ENCODE measurements around the gene ADAM15.

GRCh38 chr1:155091071-155092051 lies 40.2 kb downstream of the ADAM15 start:
- TF ChIP-seq, protein P1, sequence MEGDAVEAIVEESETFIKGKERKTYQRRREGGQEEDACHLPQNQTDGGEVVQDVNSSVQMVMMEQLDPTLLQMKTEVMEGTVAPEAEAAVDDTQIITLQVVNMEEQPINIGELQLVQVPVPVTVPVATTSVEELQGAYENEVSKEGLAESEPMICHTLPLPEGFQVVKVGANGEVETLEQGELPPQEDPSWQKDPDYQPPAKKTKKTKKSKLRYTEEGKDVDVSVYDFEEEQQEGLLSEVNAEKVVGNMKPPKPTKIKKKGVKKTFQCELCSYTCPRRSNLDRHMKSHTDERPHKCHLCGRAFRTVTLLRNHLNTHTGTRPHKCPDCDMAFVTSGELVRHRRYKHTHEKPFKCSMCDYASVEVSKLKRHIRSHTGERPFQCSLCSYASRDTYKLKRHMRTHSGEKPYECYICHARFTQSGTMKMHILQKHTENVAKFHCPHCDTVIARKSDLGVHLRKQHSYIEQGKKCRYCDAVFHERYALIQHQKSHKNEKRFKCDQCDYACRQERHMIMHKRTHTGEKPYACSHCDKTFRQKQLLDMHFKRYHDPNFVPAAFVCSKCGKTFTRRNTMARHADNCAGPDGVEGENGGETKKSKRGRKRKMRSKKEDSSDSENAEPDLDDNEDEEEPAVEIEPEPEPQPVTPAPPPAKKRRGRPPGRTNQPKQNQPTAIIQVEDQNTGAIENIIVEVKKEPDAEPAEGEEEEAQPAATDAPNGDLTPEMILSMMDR (IDR thresholded peaks at IDR 0.05; ENCODE audit: extremely low read depth in 1 of 2, insufficient read depth in 1 of 2, low read depth in 1 of 2, low read length in 2 of 2), result peak; percentile 94 to 99
- TF ChIP-seq GATA2 (IDR thresholded peaks at IDR 0.05; ENCODE audit: insufficient read depth, insufficient read length, low read depth, low read length) (no peak), MAX (IDR thresholded peaks at IDR 0.05; ENCODE audit: insufficient read depth, insufficient read length) (peak; percentile 92), EZH2 (IDR thresholded peaks at IDR 0.05; ENCODE audit: borderline replicate concordance, low read depth, low read length, severe bottlenecking) (no peak), POLR2AphosphoS5 (IDR thresholded peaks at IDR 0.05; ENCODE audit: insufficient read depth, low read depth, low read length) (no peak), POLR2A (IDR thresholded peaks at IDR 0.05; ENCODE audit: low read depth, low read length) (no peak), MYC (IDR thresholded peaks at IDR 0.05; ENCODE audit: low read depth, low read length) (no peak), FOS (IDR thresholded peaks at IDR 0.05; ENCODE audit: borderline replicate concordance, insufficient read depth, low read length) (no peak), JUN (IDR thresholded peaks at IDR 0.05; ENCODE audit: borderline replicate concordance, insufficient read depth, insufficient read length, low read depth) (no peak)

Measured in endothelial cell of umbilical vein (primary cell).